Measurements from ENCODE around the gene NTRK2.

The NTRK2 gene

GRCh38 chr9:84823421-84824271 lies 154.1 kb downstream of the NTRK2 start:
- no peak for DNase-seq

- DNase-seq, result no peak
These were observed 157.8 kb downstream of the NTRK2 start for GRCh38 chr9:84827216-84827765.

- peak; percentile 70 for DNase-seq
These were observed 158.5 kb downstream of the NTRK2 start for GRCh38 chr9:84828046-84828445.

GRCh38 chr9:84829471-84829870 lies 159.9 kb downstream of the NTRK2 start:
- no peak for DNase-seq

GRCh38 chr9:84829997-84830696 lies 160.6 kb downstream of the NTRK2 start:
- no peak for DNase-seq

- no peak for DNase-seq
These were observed 161.8 kb downstream of the NTRK2 start for GRCh38 chr9:84831377-84831776.

GRCh38 chr9:84832453-84832852 lies 162.9 kb downstream of the NTRK2 start:
- no peak for DNase-seq

- DNase-seq, result no peak
These were observed 164.9 kb downstream of the NTRK2 start for GRCh38 chr9:84834426-84834825.

- no peak for DNase-seq
These were observed 166.2 kb downstream of the NTRK2 start for GRCh38 chr9:84835745-84836144.

- DNase-seq, result no peak
These were observed 169.3 kb downstream of the NTRK2 start for GRCh38 chr9:84838879-84839278.

- no peak for DNase-seq
These were observed 170.0 kb downstream of the NTRK2 start for GRCh38 chr9:84839541-84839940.

- DNase-seq, result no peak
These were observed 172.4 kb downstream of the NTRK2 start for GRCh38 chr9:84841931-84842330.

- DNase-seq, result no peak
These were observed 173.8 kb downstream of the NTRK2 start for GRCh38 chr9:84843175-84843824.

GRCh38 chr9:84845956-84846900 lies 176.7 kb downstream of the NTRK2 start:
- DNase-seq, result no peak

- no peak for DNase-seq
These were observed 177.4 kb downstream of the NTRK2 start for GRCh38 chr9:84846906-84847305.

GRCh38 chr9:84849049-84849448 lies 179.5 kb downstream of the NTRK2 start:
- no peak for DNase-seq

- no peak for DNase-seq
These were observed 181.4 kb downstream of the NTRK2 start for GRCh38 chr9:84850830-84851392.

GRCh38 chr9:84851935-84852585 lies 182.5 kb downstream of the NTRK2 start:
- peak; percentile 76 for DNase-seq

- no peak for DNase-seq
These were observed 183.2 kb downstream of the NTRK2 start for GRCh38 chr9:84852617-84853301.

- no peak for DNase-seq
These were observed 186.7 kb downstream of the NTRK2 start for GRCh38 chr9:84856181-84856632.

GRCh38 chr9:84857211-84857610 lies 187.7 kb downstream of the NTRK2 start:
- no peak for DNase-seq
